Stomach (tissue), 9 donors: ENCODE results near the gene UBR1. TPM values are rescaled to one million over a fixed set of nuclear protein-coding genes. Genes with fewer than 3 reads are reported as not detected.

Experiments used
- DNase-seq, 2 donors: peaks; one replicate each; pipeline versions ENCODE4 v3.0.0 to v3.0.0-alpha.2; 2013 to 2019
- H3K27ac ChIP-seq, 5 donors: fragments of 200-600 bp in 4 of 5; sonication (generic) in 4 of 5; one replicate each; pipeline ENCODE4 v1.5.1; 2013 to 2019; ENCODE audit warnings: mild to moderate bottlenecking in 1 of 5, moderate library complexity in 1 of 5
- H3K27me3 ChIP-seq, 3 donors: fragments of 200-600 bp; sonication (generic); one replicate each; pipeline ENCODE4 v1.5.1; 2017 to 2019; ENCODE audit warnings: mixed run types in 1 of 3
- H3K36me3 ChIP-seq, 4 donors: fragments of 200-600 bp; sonication (generic); 1 replicate in 3 of 4; 2 replicates in 1 of 4; pipeline ENCODE4 v1.5.1; 2016 to 2019
- H3K4me1 ChIP-seq, 4 donors: fragments of 200-600 bp; sonication (generic); one replicate each; pipeline ENCODE4 v1.5.1; 2016 to 2019
- H3K4me3 ChIP-seq, 4 donors: fragments of 200-600 bp; sonication (generic) in 3 of 4; one replicate each; pipeline ENCODE4 v1.5.1; 2016 to 2019; ENCODE audit warnings: mild to moderate bottlenecking in 1 of 4
- H3K9me3 ChIP-seq, 4 donors: fragments of 200-600 bp; sonication (generic); one replicate each; pipeline ENCODE4 v1.5.1; 2016 to 2019
- EP300 ChIP-seq: sonication (generic); formaldehyde crosslinking; IDR thresholded peaks from one replicate; pipeline ENCODE4 v1.6.1; 2017; ENCODE audit warnings: antibody characterized with exemption
- POLR2A ChIP-seq, 4 donors: fragments of 450-650 bp; IDR thresholded peaks; one replicate each; pipeline ENCODE4 v1.6.1; 2016; ENCODE audit warnings: antibody characterized with exemption in 4 of 4, control low read depth in 2 of 4, mild to moderate bottlenecking in 1 of 4, moderate library complexity in 1 of 4
- POLR2AphosphoS5 ChIP-seq, 3 donors: sonication (generic); formaldehyde crosslinking; IDR thresholded peaks; one replicate each; pipeline ENCODE4 v1.6.1; 2016; ENCODE audit warnings: antibody characterized with exemption in 3 of 3
- WGBS, 5 donors: extraction: QIAGEN DNeasy Blood & Tissue Kit in 3 of 5; methylation state at CpG; one replicate each; pipeline versions ENCODE4 v1.1.5 to v1.1.7; 2013 to 2018; 5-methylcytosine and 5-hydroxymethylcytosine counted together
- intact Hi-C: fragments of 100-400 bp; cut with DNase I; formaldehyde crosslinking; loops from one replicate; pipeline ENCODE4 v1.15.1; 2023; ENCODE audit warnings: low total_unique reads
- polyA plus RNA-seq, 3 donors: library from polyadenylated mRNA; stranded (reverse); fragments of 200-250 nt; gene quantifications; one replicate each; pipeline ENCODE4 v1.2.3, GENCODE V29; 2013
- total RNA-seq, 5 donors: library from RNA; depleted of rRNA; stranded (reverse); fragments of >200 nt; gene quantifications; one replicate each; pipeline versions ENCODE4 v1.1.0 to v1.2.3, GENCODE V29; 2014 to 2016
- TF ChIP-seq, protein P1 (sequence below), 7 experiments: fragments of 450-650 bp in 4 of 7; fragments of 200-600 bp in 3 of 7; sonication (generic) in 3 of 7; IDR thresholded peaks; one replicate each; pipeline ENCODE4 v1.5.1; 2016 to 2019; ENCODE audit warnings: antibody characterized with exemption in 7 of 7, control low read depth in 2 of 7, mild to moderate bottlenecking in 1 of 7
- donor health status: healthy with polysubstance abuse.
- donor health status: Bipolar disorder and iron deficiency.
- donor health status: healthy.

Gene UBR1
- total and polyA plus RNA-seq, 8 donors, result 3.1 to 124 (median 12.3) TPM

DNA sequence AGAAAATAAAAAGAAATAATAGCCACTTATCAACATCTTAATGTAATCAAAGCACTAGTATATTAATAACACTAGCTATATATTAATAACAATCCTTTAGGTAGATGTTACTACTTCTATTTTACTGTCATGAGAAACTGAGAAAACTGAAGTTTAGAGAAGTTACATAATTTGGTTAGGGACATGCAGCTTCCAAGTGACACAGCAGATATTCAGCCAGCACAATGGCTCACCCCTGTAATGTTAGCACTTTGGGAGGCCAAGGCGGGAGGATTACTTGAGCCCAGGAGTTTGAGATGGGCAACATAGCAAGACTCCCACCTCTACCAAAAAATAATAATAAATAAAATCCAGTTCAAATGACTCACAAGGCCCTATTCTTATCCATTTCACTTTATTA lies 1.9 kb upstream of the UBR1 start:
- peaks cover 0 to 3% (median 0%) of the 10 kb centered on the region in 4 donors for H3K36me3 ChIP-seq
- intact Hi-C loops, result no loop called here
- DNase-seq, result no peak
- H3K4me3 ChIP-seq, result no peak overlapping the region
- H3K27ac ChIP-seq, result no peak overlapping the region
- H3K4me1 ChIP-seq, result peaks cover 18 to 32% (median 28%) of the 10 kb centered on the region in 4 donors
- 86 to 94% (median 90%) methylated on average over 1 of the region's 1 CpG for WGBS, 5 donors
- H3K27me3 ChIP-seq, result no peaks in the 10 kb centered on the region
- no peaks in the 10 kb centered on the region for H3K9me3 ChIP-seq
- no peak for TF ChIP-seq POLR2AphosphoS5 (IDR thresholded peaks at IDR 0.05)
- TF ChIP-seq, protein P1, sequence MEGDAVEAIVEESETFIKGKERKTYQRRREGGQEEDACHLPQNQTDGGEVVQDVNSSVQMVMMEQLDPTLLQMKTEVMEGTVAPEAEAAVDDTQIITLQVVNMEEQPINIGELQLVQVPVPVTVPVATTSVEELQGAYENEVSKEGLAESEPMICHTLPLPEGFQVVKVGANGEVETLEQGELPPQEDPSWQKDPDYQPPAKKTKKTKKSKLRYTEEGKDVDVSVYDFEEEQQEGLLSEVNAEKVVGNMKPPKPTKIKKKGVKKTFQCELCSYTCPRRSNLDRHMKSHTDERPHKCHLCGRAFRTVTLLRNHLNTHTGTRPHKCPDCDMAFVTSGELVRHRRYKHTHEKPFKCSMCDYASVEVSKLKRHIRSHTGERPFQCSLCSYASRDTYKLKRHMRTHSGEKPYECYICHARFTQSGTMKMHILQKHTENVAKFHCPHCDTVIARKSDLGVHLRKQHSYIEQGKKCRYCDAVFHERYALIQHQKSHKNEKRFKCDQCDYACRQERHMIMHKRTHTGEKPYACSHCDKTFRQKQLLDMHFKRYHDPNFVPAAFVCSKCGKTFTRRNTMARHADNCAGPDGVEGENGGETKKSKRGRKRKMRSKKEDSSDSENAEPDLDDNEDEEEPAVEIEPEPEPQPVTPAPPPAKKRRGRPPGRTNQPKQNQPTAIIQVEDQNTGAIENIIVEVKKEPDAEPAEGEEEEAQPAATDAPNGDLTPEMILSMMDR (IDR thresholded peaks at IDR 0.05), result no peak
- TF ChIP-seq EP300, result no peak
- no peak for TF ChIP-seq POLR2A (IDR thresholded peaks at IDR 0.05)

DNA sequence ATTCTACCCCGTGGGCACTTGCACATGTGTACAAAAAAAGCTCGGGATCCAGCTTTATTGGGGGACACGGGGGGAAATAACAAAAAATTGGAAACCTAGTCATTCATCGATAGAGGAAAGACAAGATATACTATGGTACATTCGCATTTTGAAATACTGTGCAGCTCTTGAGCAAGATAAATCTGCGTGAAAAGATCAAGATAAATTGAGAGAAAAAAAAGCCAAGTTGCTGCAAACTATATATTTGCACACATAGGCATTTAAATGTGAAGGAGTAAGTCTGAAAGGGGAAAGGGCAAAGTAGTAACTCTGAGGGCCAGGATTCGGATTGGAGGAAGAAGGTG lies 620 bp upstream of the UBR1 start:
- Histone ChIP-seq H3K27me3 (no peaks in the 10 kb centered on the region), H3K9me3 (no peaks in the 10 kb centered on the region), H3K36me3 (peaks cover 0 to 7% (median 2%) of the 10 kb centered on the region in 4 donors), H3K4me3 (peak overlapping the region; percentile 57 to 78 (median 74)), H3K27ac (peak overlapping the region; percentile 86 to 95 (median 90)), H3K4me1 (peaks cover 18 to 41% (median 32%) of the 10 kb centered on the region in 4 donors)
- intact Hi-C loops, result no loop called here
- DNase-seq, result no peak
- TF ChIP-seq POLR2A (IDR thresholded peaks at IDR 0.05) (no peak), POLR2AphosphoS5 (IDR thresholded peaks at IDR 0.05) (no peak), EP300 (no peak)
- TF ChIP-seq, protein P1 (IDR thresholded peaks at IDR 0.05), result no peak
- 15 to 21% (median 16%) methylated on average over 7 of the region's 7 CpGs for WGBS, 5 donors

DNA sequence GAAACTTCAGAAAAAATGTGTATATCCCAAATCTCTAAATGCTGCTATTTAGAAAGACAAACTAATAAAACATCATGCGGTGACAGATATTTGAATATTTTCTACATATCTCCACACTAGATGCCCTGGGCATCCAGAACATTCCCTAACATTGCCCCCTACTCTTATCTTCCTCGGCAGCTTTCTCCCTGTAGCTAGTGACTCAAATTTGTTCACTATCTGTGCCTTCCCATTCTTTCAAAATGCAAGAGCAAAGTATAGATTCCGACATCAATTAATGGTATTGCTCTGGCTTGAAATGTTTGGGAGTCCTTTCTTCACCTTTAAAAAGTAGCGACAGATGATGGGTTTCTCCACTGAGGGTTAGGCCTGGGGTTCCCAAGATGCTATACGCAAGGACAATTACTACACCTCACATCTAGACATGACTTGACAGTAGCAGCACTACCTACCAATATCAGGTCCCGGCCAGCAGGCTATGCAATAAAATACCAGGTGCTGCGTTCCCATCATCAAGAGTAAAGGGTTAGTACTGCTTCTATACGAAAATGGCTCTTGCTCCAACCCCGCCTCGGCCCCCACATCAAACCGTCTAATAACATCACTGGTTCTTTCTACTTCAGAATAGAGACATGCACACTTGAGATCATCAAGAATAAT lies 631 bp downstream of the UBR1 start:
- Histone ChIP-seq H3K27me3 (no peaks in the 10 kb centered on the region), H3K27ac (peak overlapping the region in 4 of 5 donors; percentile 86 to 95 (median 89)), H3K9me3 (no peaks in the 10 kb centered on the region), H3K36me3 (peaks cover 0 to 20% (median 15%) of the 10 kb centered on the region in 4 donors), H3K4me1 (peaks cover 18 to 46% (median 32%) of the 10 kb centered on the region in 4 donors), H3K4me3 (peak overlapping the region; percentile 57 to 78 (median 74))
- DNase-seq, result peak; percentile 30 to 72
- intact Hi-C loops, result no loop called here
- 9 to 12% (median 10%) methylated on average over 11 of the region's 11 CpGs for WGBS, 5 donors
- TF ChIP-seq POLR2A (IDR thresholded peaks at IDR 0.05) (no peak), POLR2AphosphoS5 (IDR thresholded peaks at IDR 0.05) (no peak), EP300 (no peak)
- TF ChIP-seq, protein P1 (IDR thresholded peaks at IDR 0.05), result no peak

DNA sequence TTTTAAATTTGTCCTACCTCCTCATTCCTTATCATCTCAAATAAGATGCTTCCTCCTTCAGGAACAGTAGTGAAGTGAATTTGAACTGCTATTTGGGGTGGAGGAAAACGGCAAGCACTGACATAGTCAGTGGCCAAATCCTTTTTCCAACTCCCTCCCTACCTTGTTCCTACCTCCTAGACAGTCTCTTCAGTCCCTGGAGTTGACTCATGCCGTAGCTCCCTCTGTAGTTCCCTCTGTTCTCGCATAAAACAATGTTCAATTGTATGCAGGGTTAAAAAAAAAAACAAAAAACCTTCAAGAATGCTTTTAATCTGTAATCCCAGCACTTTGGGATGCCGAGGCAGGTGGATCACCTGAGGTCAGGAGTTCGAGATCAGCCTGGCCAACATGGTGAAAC lies 1.4 kb downstream of the UBR1 start:
- peaks cover 0 to 28% (median 23%) of the 10 kb centered on the region in 4 donors for H3K36me3 ChIP-seq
- TF ChIP-seq POLR2A (IDR thresholded peaks at IDR 0.05), result no peak
- TF ChIP-seq EP300, result no peak
- TF ChIP-seq, protein P1 (IDR thresholded peaks at IDR 0.05), result no peak
- TF ChIP-seq POLR2AphosphoS5 (IDR thresholded peaks at IDR 0.05), result no peak
- H3K9me3 ChIP-seq, result no peaks in the 10 kb centered on the region
- peaks cover 18 to 46% (median 32%) of the 10 kb centered on the region in 4 donors for H3K4me1 ChIP-seq
- H3K27me3 ChIP-seq, result no peaks in the 10 kb centered on the region
- WGBS, 5 donors, result 27 to 44% (median 38%) methylated on average over 5 of the region's 5 CpGs
- H3K4me3 ChIP-seq, result peak overlapping the region in 3 of 4 donors; percentile 57 to 78 (median 76)
- intact Hi-C loops, result no loop called here
- peak in 1 of 2 donors; percentile 6 for DNase-seq
- H3K27ac ChIP-seq, result peak overlapping the region in 3 of 5 donors; percentile 13 to 95 (median 86)
